Hepatocyte (in vitro differentiated cells): Measurements from ENCODE around the gene TPK1. TPM values are rescaled to one million over a fixed set of nuclear protein-coding genes. Genes with fewer than 3 reads are reported as not detected.

ENCODE experiments used
- DNase-seq: peaks from one replicate; pipeline ENCODE4 v3.0.0-alpha.2; 2016; ENCODE audit warnings: low spot score
- H2AFZ ChIP-seq: fragments of 200-600 bp; sonication (generic); 2 replicates; pipeline ENCODE4 v1.6.0; 2016; ENCODE audit warnings: antibody characterized with exemption, mild to moderate bottlenecking
- H3K27ac ChIP-seq: fragments of 200-600 bp; sonication (generic); 2 replicates; pipeline ENCODE4 v1.5.1; 2016; ENCODE audit warnings: mild to moderate bottlenecking
- H3K27me3 ChIP-seq: fragments of 200-600 bp; sonication (generic); 2 replicates; pipeline ENCODE4 v1.6.1; 2016
- H3K36me3 ChIP-seq: fragments of 200-600 bp; sonication (generic); replicated peaks from 2 replicates; pipeline ENCODE4 v1.5.1; 2016; ENCODE audit warnings: low read depth; ENCODE audit not compliant: insufficient read depth
- H3K4me1 ChIP-seq: fragments of 200-600 bp; sonication (generic); 2 replicates; pipeline ENCODE4 v1.5.1; 2016; ENCODE audit warnings: mild to moderate bottlenecking, moderate library complexity; ENCODE audit not compliant: insufficient read depth
- H3K4me2 ChIP-seq: fragments of 200-600 bp; sonication (generic); 2 replicates; pipeline ENCODE4 v1.6.0; 2016
- H3K4me3 ChIP-seq: fragments of 200-600 bp; sonication (generic); 2 replicates; pipeline ENCODE4 v1.5.1; 2016; ENCODE audit warnings: mild to moderate bottlenecking
- H3K79me2 ChIP-seq: fragments of 200-600 bp; sonication (generic); 2 replicates; pipeline ENCODE4 v1.6.0; 2017; ENCODE audit warnings: mild to moderate bottlenecking
- H3K9me2 ChIP-seq: fragments of 200-600 bp; sonication (generic); replicated peaks from 2 replicates; pipeline ENCODE4 v1.6.0; 2017; ENCODE audit warnings: mild to moderate bottlenecking; ENCODE audit not compliant: insufficient read depth
- H3K9me3 ChIP-seq: fragments of 200-600 bp; sonication (generic); 2 replicates; pipeline ENCODE4 v1.5.1; 2016; ENCODE audit warnings: low read depth, mild to moderate bottlenecking
- H4K20me1 ChIP-seq: fragments of 200-600 bp; sonication (generic); 2 replicates; pipeline ENCODE4 v1.6.0; 2016; ENCODE audit warnings: mild to moderate bottlenecking; ENCODE audit not compliant: insufficient read depth, poor library complexity, severe bottlenecking
- CTCF ChIP-seq: fragments of 200-600 bp; sonication (generic); IDR thresholded peaks from 2 replicates; pipeline ENCODE4 v1.5.1; 2016; ENCODE audit warnings: antibody characterized with exemption, mild to moderate bottlenecking; ENCODE audit not compliant: poor library complexity
- EZH2 ChIP-seq: fragments of 200-600 bp; sonication (generic); IDR thresholded peaks from 2 replicates; pipeline ENCODE4 v1.6.1; 2016; ENCODE audit warnings: antibody characterized with exemption, mild to moderate bottlenecking, borderline replicate concordance
- EZH2phosphoT487 ChIP-seq: fragments of 200-600 bp; sonication (generic); IDR thresholded peaks from one replicate; pipeline ENCODE4 v1.6.1; 2018; ENCODE audit warnings: antibody characterized with exemption, mild to moderate bottlenecking, low read depth, moderate library complexity; ENCODE audit not compliant: unreplicated experiment, severe bottlenecking
- WGBS: methylation state at CpG from one replicate; pipeline ENCODE4 v1.1.6; 2016; ENCODE audit warnings: low lambda C conversion rate; ENCODE audit errors: missing lambda C conversion rate; 5-methylcytosine and 5-hydroxymethylcytosine counted together
- polyA plus RNA-seq: library from polyadenylated mRNA; unstranded; fragments of >200 nt; fragmentation: Nextera tagmentation; extraction: Ambion mirVana; gene quantifications from 2 replicates; pipeline ENCODE4 v1.2.1, GENCODE V29; 2016
- total RNA-seq: library from RNA; depleted of rRNA; stranded (reverse); fragments of >200 nt; gene quantifications from 2 replicates; pipeline ENCODE4 v1.2.3, GENCODE V29; 2014

TPK1 gene
- total and polyA plus RNA-seq, 2 experiments from 2014 or later, result 8.7 to 9.7 TPM

- no peak overlapping the region for H3K4me3 ChIP-seq
- no peaks in the 10 kb centered on the region for H3K9me2 ChIP-seq
- H3K36me3 ChIP-seq, result no peaks in the 10 kb centered on the region
- TF ChIP-seq EZH2 (no peak), CTCF (no peak), EZH2phosphoT487 (no peak)
- no peaks in the 10 kb centered on the region for H3K27me3 ChIP-seq
- no peaks in the 10 kb centered on the region for H3K79me2 ChIP-seq
- H3K9me3 ChIP-seq, result no peaks in the 10 kb centered on the region
- no peaks in the 10 kb centered on the region for H4K20me1 ChIP-seq
- no peak for DNase-seq
- no peaks in the 10 kb centered on the region for H3K4me1 ChIP-seq
- WGBS, result 88% methylated on average over 4 of the region's 4 CpGs
- H2AFZ ChIP-seq, result no peak overlapping the region
- H3K27ac ChIP-seq, result no peak overlapping the region
- no peak overlapping the region for H3K4me2 ChIP-seq
These were observed 307.3 kb downstream of the TPK1 start for GRCh38 chr7:144528536-144529045.

- WGBS, result 88% methylated on average over 13 of the region's 13 CpGs
- no peak overlapping the region for H3K4me2 ChIP-seq
- H3K27ac ChIP-seq, result no peak overlapping the region
- no peaks in the 10 kb centered on the region for H3K79me2 ChIP-seq
- no peak for DNase-seq
- no peaks in the 10 kb centered on the region for H3K9me2 ChIP-seq
- H3K36me3 ChIP-seq, result no peaks in the 10 kb centered on the region
- no peak overlapping the region for H3K4me3 ChIP-seq
- H3K9me3 ChIP-seq, result no peaks in the 10 kb centered on the region
- TF ChIP-seq EZH2 (no peak), EZH2phosphoT487 (no peak), CTCF (no peak)
- no peak overlapping the region for H2AFZ ChIP-seq
- no peaks in the 10 kb centered on the region for H4K20me1 ChIP-seq
- no peaks in the 10 kb centered on the region for H3K27me3 ChIP-seq
- H3K4me1 ChIP-seq, result no peaks in the 10 kb centered on the region
These were observed 308.8 kb downstream of the TPK1 start for GRCh38 chr7:144527051-144527471.

GRCh38 chr7:144525956-144526355 is 309.9 kb downstream of the TPK1 start:
- TF ChIP-seq EZH2 (no peak), EZH2phosphoT487 (no peak), CTCF (no peak)
- Histone ChIP-seq H3K79me2 (no peaks in the 10 kb centered on the region), H3K27me3 (no peaks in the 10 kb centered on the region), H3K4me3 (no peak overlapping the region), H3K4me2 (no peak overlapping the region), H3K4me1 (no peaks in the 10 kb centered on the region), H3K27ac (no peak overlapping the region), H2AFZ (no peak overlapping the region), H3K9me3 (no peaks in the 10 kb centered on the region), H3K9me2 (no peaks in the 10 kb centered on the region), H3K36me3 (no peaks in the 10 kb centered on the region), H4K20me1 (no peaks in the 10 kb centered on the region)
- no peak for DNase-seq
- 71% methylated on average over 1 of the region's 1 CpG for WGBS

GRCh38 chr7:144524271-144524670 is 311.6 kb downstream of the TPK1 start:
- H3K4me2 ChIP-seq, result no peak overlapping the region
- H3K4me1 ChIP-seq, result no peaks in the 10 kb centered on the region
- H3K9me2 ChIP-seq, result no peaks in the 10 kb centered on the region
- no peaks in the 10 kb centered on the region for H3K79me2 ChIP-seq
- no peaks in the 10 kb centered on the region for H4K20me1 ChIP-seq
- no peak overlapping the region for H3K27ac ChIP-seq
- no peaks in the 10 kb centered on the region for H3K36me3 ChIP-seq
- H2AFZ ChIP-seq, result no peak overlapping the region
- H3K27me3 ChIP-seq, result no peaks in the 10 kb centered on the region
- no peak overlapping the region for H3K4me3 ChIP-seq
- 72% methylated on average over 3 of the region's 3 CpGs for WGBS
- H3K9me3 ChIP-seq, result no peaks in the 10 kb centered on the region
- TF ChIP-seq EZH2, result no peak
- no peak for TF ChIP-seq CTCF
- TF ChIP-seq EZH2phosphoT487, result no peak
- DNase-seq, result no peak
